ENCODE data around the gene CBFA2T3.

DNA sequence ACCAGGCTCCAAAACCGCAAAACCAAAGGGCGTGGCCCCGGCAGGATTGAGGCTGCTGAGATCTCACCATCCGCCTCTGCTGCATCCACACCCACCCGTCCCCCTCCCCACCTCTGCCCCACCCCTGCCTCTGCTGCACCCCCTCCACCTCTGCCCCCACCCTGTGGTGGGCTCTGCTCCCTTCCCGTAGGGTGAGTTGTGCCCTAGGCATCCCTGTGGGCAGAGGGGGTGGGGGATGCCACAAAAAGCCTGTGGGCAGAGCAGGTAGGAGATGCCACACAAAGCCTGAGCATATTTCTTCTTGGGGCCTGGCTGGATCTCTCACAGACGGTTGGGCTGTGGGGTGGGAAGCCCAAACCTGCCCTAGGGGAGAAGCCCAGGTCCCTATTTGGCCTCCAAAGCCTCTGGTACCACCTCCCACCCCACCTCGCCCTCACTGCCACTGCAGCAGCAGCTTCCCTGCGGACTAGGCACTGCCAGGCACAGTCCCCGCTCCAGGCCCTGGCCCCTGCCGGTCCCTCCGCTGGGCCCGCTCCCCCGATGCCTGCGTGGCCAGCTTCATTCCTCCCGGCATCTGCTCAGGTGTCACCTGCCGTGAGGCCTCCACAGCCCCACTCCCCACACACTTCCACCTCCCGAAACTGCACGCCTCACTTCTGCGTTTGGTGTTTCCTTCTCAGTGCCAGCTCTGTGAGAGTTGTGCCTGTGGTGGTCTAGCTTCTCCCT lies 99.3 kb downstream of the CBFA2T3 start:
- no peak for TF ChIP-seq POLR2AphosphoS5 (IDR thresholded peaks at IDR 0.05; ENCODE audit: borderline replicate concordance, low read depth, low read length)
- TF ChIP-seq FOXP2 (optimal IDR thresholded peaks at IDR 0.05; ENCODE audit: control extremely low read depth, extremely low read length, insufficient read depth): no peak
- TF ChIP-seq EZH2 (IDR thresholded peaks at IDR 0.05): no peak
